Measurements from ENCODE around the gene ERBB2. TPM values are rescaled to one million over a fixed set of nuclear protein-coding genes. Genes with fewer than 3 reads are reported as not detected.
A peak's percentile ranks its signal among the peaks of the same experiment; 100 is the strongest.

Gene ERBB2
- total RNA-seq, 1 donor from 2014 or later, result 66.2 TPM

GRCh38 chr17:39729280-39729851 is 29.5 kb downstream of the ERBB2 start:
- Mint-ChIP-seq H3K27ac (ENCODE audit: unreplicated experiment) (peak overlapping the region; percentile 81), H3K4me1 (ENCODE audit: unreplicated experiment) (peaks cover 14% of the 10 kb centered on the region), H3K36me3 (ENCODE audit: unreplicated experiment) (peaks cover 20% of the 10 kb centered on the region), H3K27me3 (ENCODE audit: unreplicated experiment) (no peaks in the 10 kb centered on the region), H3K4me3 (ENCODE audit: unreplicated experiment) (peak overlapping the region; percentile 84), H3K9me3 (ENCODE audit: unreplicated experiment) (no peaks in the 10 kb centered on the region)
- DNase-seq (ENCODE audit: extremely low spot score, unreplicated experiment), result no peak
- TF ChIP-seq CTCF (IDR thresholded peaks at IDR 0.05), result no peak

GRCh38 chr17:39730095-39730921 is 30.4 kb downstream of the ERBB2 start, which contains the start of gene MIEN1:
TSS of gene MIEN1 (minus strand) at chr17:39730532. CDS start at chr17:39730495, 37 bp downstream.
- peak within 1 kb of the TSS; percentile 81 for H3K27ac Mint-ChIP-seq (ENCODE audit: unreplicated experiment)
- H3K4me1 Mint-ChIP-seq (ENCODE audit: unreplicated experiment), result peaks cover 14% of the 10 kb centered on the region
- peak; percentile 98 for DNase-seq (ENCODE audit: extremely low spot score, unreplicated experiment)
- peaks cover 18% of the 10 kb centered on the region for H3K36me3 Mint-ChIP-seq (ENCODE audit: unreplicated experiment)
- H3K4me3 Mint-ChIP-seq (ENCODE audit: unreplicated experiment), result peak within 1 kb of the TSS; percentile 84
- no peaks in the 10 kb centered on the region for H3K27me3 Mint-ChIP-seq (ENCODE audit: unreplicated experiment)
- H3K9me3 Mint-ChIP-seq (ENCODE audit: unreplicated experiment), result no peaks in the 10 kb centered on the region
- peak; percentile 97 for TF ChIP-seq CTCF (IDR thresholded peaks at IDR 0.05)

- no peak overlapping the region for H3K27ac Mint-ChIP-seq (ENCODE audit: unreplicated experiment)
- peaks cover 4% of the 10 kb centered on the region for H3K27me3 Mint-ChIP-seq (ENCODE audit: unreplicated experiment)
- DNase-seq (ENCODE audit: extremely low spot score, unreplicated experiment), result no peak
- no peaks in the 10 kb centered on the region for H3K9me3 Mint-ChIP-seq (ENCODE audit: unreplicated experiment)
- no peak for TF ChIP-seq CTCF (IDR thresholded peaks at IDR 0.05)
- peaks cover 4% of the 10 kb centered on the region for H3K36me3 Mint-ChIP-seq (ENCODE audit: unreplicated experiment)
- peak overlapping the region; percentile 24 for H3K4me3 Mint-ChIP-seq (ENCODE audit: unreplicated experiment)
- H3K4me1 Mint-ChIP-seq (ENCODE audit: unreplicated experiment), result peaks cover 14% of the 10 kb centered on the region
These were observed 32.7 kb downstream of the ERBB2 start for GRCh38 chr17:39732586-39732985.

- Mint-ChIP-seq H3K36me3 (ENCODE audit: unreplicated experiment) (no peaks in the 10 kb centered on the region), H3K27me3 (ENCODE audit: unreplicated experiment) (peaks cover 5% of the 10 kb centered on the region), H3K27ac (ENCODE audit: unreplicated experiment) (no peak overlapping the region), H3K4me1 (ENCODE audit: unreplicated experiment) (peaks cover 26% of the 10 kb centered on the region), H3K9me3 (ENCODE audit: unreplicated experiment) (no peaks in the 10 kb centered on the region), H3K4me3 (ENCODE audit: unreplicated experiment) (no peak overlapping the region)
- no peak for TF ChIP-seq CTCF (IDR thresholded peaks at IDR 0.05)
- DNase-seq (ENCODE audit: extremely low spot score, unreplicated experiment), result no peak
These were observed 36.0 kb downstream of the ERBB2 start for GRCh38 chr17:39735882-39736281.
